BJ (cell line): ENCODE data around the gene SLC9A3. TPM values are rescaled to one million over a fixed set of nuclear protein-coding genes. Genes with fewer than 3 reads are reported as not detected.

Experiments
- CTCF ChIA-PET: fragments of 350-600 bp; formaldehyde crosslinking; extraction: SDS; loops from one replicate; lab custom pipeline; 2021; ENCODE audit warnings: antibody characterized with exemption, inconsistent platforms; lab: Yijun Ruan, JAX
- POLR2A ChIA-PET: fragments of 300-600 bp; sonication (Branson Sonifier 250); formaldehyde crosslinking; extraction: SDS; loops from one replicate; lab custom pipeline; 2021; ENCODE audit warnings: antibody characterized with exemption; lab: Charles Lee
- DNase-seq: peaks from one replicate; pipeline ENCODE4 v3.0.0-alpha.2; 2011; ENCODE audit warnings: low read depth
- H3K27me3 ChIP-seq: 2 replicates; pipeline ENCODE4 v1.6.0; 2011; ENCODE audit warnings: low read length; ENCODE audit not compliant: control insufficient read depth, insufficient read depth
- H3K36me3 ChIP-seq: 2 replicates; pipeline ENCODE4 v1.5.1; 2011; ENCODE audit warnings: low read length; ENCODE audit not compliant: control insufficient read depth, insufficient read depth
- H3K4me3 ChIP-seq: 2 replicates; pipeline ENCODE4 v1.5.1; 2011; ENCODE audit warnings: low read depth, mild to moderate bottlenecking, control low read depth, low read length
- CTCF ChIP-seq: IDR thresholded peaks from 2 replicates; pipeline ENCODE4 v1.5.1; 2011; ENCODE audit warnings: low read depth, mild to moderate bottlenecking, control low read depth, inconsistent platforms, low read length, moderate library complexity; ENCODE audit not compliant: insufficient read depth
- polyA plus RNA-seq: library from polyadenylated mRNA; depleted of rRNA; stranded (reverse); fragments of >200 nt; gene quantifications from 2 replicates; pipeline ENCODE4 v1.2.3, GENCODE V29; 2011

Gene SLC9A3
- polyA plus RNA-seq, 1 experiment = 1.2 TPM

GRCh38 chr5:543755-544674 is 19.8 kb upstream of the SLC9A3 start:
- H3K36me3 ChIP-seq = no peaks in the 10 kb centered on the region
- POLR2A ChIA-PET = no interaction called here
- no peak overlapping the region for H3K4me3 ChIP-seq
- TF ChIP-seq CTCF = no peak
- CTCF ChIA-PET = no interaction called here
- no peak for DNase-seq
- H3K27me3 ChIP-seq = peaks cover 5% of the 10 kb centered on the region

GRCh38 chr5:543351-543750 is 19.1 kb upstream of the SLC9A3 start:
- Histone ChIP-seq H3K27me3 (peaks cover 9% of the 10 kb centered on the region), H3K36me3 (no peaks in the 10 kb centered on the region), H3K4me3 (no peak overlapping the region)
- no peak for TF ChIP-seq CTCF
- no peak for DNase-seq
- ChIA-PET CTCF (no interaction called here), POLR2A (no interaction called here)

- no peak for TF ChIP-seq CTCF
- ChIA-PET POLR2A (no interaction called here), CTCF (no interaction called here)
- H3K4me3 ChIP-seq = no peak overlapping the region
- no peak for DNase-seq
- peaks cover 9% of the 10 kb centered on the region for H3K27me3 ChIP-seq
- no peaks in the 10 kb centered on the region for H3K36me3 ChIP-seq
Measured at GRCh38 chr5:542319-543311, 18.4 kb upstream of the SLC9A3 start.

- Histone ChIP-seq H3K27me3 (peaks cover 9% of the 10 kb centered on the region), H3K36me3 (no peaks in the 10 kb centered on the region), H3K4me3 (no peak overlapping the region)
- ChIA-PET CTCF (no interaction called here), POLR2A (no interaction called here)
- no peak for DNase-seq
- no peak for TF ChIP-seq CTCF
Measured at GRCh38 chr5:541539-542318, 17.5 kb upstream of the SLC9A3 start.
